ENCODE data around the gene HSPA12B. TPM values are rescaled to one million over a fixed set of nuclear protein-coding genes. Genes with fewer than 3 reads are reported as not detected.

The HSPA12B gene
- polyA plus RNA-seq, 1 of the 3 experiments (the other 2 are of a cell fraction): 0.46 TPM

- TF ChIP-seq, protein P1, sequence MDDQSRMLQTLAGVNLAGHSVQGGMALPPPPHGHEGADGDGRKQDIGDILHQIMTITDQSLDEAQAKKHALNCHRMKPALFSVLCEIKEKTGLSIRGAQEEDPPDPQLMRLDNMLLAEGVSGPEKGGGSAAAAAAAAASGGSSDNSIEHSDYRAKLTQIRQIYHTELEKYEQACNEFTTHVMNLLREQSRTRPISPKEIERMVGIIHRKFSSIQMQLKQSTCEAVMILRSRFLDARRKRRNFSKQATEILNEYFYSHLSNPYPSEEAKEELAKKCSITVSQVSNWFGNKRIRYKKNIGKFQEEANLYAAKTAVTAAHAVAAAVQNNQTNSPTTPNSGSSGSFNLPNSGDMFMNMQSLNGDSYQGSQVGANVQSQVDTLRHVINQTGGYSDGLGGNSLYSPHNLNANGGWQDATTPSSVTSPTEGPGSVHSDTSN (IDR thresholded peaks at IDR 0.05): no peak
Measured at GRCh38 chr20:3749689-3750531, 17.4 kb downstream of the HSPA12B start (continued).

GRCh38 chr20:3751305-3751674 lies 18.8 kb downstream of the HSPA12B start:
- WGBS (ENCODE audit: low lambda C conversion rate): 95% methylated on average over 31 of the region's 31 CpGs
- no peaks in the 10 kb centered on the region for H3K9me3 ChIP-seq
- no peaks in the 10 kb centered on the region for H3K9me2 ChIP-seq
- TF ChIP-seq YY1 (IDR thresholded peaks at IDR 0.05; ENCODE audit: low read depth) (no peak), NFIC (IDR thresholded peaks at IDR 0.05; ENCODE audit: borderline replicate concordance) (no peak)
- TF ChIP-seq, protein P2, sequence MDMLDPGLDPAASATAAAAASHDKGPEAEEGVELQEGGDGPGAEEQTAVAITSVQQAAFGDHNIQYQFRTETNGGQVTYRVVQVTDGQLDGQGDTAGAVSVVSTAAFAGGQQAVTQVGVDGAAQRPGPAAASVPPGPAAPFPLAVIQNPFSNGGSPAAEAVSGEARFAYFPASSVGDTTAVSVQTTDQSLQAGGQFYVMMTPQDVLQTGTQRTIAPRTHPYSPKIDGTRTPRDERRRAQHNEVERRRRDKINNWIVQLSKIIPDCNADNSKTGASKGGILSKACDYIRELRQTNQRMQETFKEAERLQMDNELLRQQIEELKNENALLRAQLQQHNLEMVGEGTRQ (IDR thresholded peaks at IDR 0.05; ENCODE audit: borderline replicate concordance, low read depth, low read length): no peak
- TF ChIP-seq, protein P3, sequence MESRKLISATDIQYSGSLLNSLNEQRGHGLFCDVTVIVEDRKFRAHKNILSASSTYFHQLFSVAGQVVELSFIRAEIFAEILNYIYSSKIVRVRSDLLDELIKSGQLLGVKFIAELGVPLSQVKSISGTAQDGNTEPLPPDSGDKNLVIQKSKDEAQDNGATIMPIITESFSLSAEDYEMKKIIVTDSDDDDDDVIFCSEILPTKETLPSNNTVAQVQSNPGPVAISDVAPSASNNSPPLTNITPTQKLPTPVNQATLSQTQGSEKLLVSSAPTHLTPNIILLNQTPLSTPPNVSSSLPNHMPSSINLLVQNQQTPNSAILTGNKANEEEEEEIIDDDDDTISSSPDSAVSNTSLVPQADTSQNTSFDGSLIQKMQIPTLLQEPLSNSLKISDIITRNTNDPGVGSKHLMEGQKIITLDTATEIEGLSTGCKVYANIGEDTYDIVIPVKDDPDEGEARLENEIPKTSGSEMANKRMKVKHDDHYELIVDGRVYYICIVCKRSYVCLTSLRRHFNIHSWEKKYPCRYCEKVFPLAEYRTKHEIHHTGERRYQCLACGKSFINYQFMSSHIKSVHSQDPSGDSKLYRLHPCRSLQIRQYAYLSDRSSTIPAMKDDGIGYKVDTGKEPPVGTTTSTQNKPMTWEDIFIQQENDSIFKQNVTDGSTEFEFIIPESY (IDR thresholded peaks at IDR 0.05; ENCODE audit: borderline replicate concordance, low read depth): no peak
- ChIA-PET CTCF (interaction anchor here (0.7 to 9.8 kb wide), 11 partner anchors 11 to 104 kb away, joined by 3 to 151 read pairs (median 9); partner anchors contain the start of genes ADISSP, AP5S1, GFRA4 and SPEF1), POLR2A (interaction anchor here (3.6 kb wide), 1 partner anchor 17 kb away, joined by 13 read pairs; the partner anchor contains the start of gene ADISSP)
- no peak for DNase-seq
- H3K4me2 ChIP-seq: no peak overlapping the region
- H3K79me2 ChIP-seq (ENCODE audit: insufficient read depth): no peaks in the 10 kb centered on the region
- H2AFZ ChIP-seq (ENCODE audit: low read depth): no peak overlapping the region
- H3K27me3 ChIP-seq (ENCODE audit: insufficient read depth): no peaks in the 10 kb centered on the region
- H3F3A ChIP-seq (replicated peaks; ENCODE audit: insufficient read depth): no peaks in the 10 kb centered on the region
- no peak overlapping the region for H3K9ac ChIP-seq
- no peak overlapping the region for H3K4me3 ChIP-seq (ENCODE audit: low read depth in 2 of 2, low read length in 1 of 2)
- peaks cover 0 to 7% of the 10 kb centered on the region in 2 experiments for H3K36me3 ChIP-seq (replicated peaks in 1 of 2; ENCODE audit: control insufficient read depth in 1 of 2, insufficient read depth in 2 of 2, low read length in 1 of 2)
- peaks cover 0 to 6% of the 10 kb centered on the region in 2 experiments; a peak in 1 of 4 replicates for H3K4me1 ChIP-seq (ENCODE audit: control insufficient read depth in 1 of 2, insufficient read depth in 2 of 2, low read depth in 1 of 2, low read length in 1 of 2)
- H4K20me1 ChIP-seq (ENCODE audit: insufficient read depth): no peaks in the 10 kb centered on the region
- no peak overlapping the region for H3K27ac ChIP-seq (ENCODE audit: low read depth in 2 of 2, low read length in 1 of 2)

DNA sequence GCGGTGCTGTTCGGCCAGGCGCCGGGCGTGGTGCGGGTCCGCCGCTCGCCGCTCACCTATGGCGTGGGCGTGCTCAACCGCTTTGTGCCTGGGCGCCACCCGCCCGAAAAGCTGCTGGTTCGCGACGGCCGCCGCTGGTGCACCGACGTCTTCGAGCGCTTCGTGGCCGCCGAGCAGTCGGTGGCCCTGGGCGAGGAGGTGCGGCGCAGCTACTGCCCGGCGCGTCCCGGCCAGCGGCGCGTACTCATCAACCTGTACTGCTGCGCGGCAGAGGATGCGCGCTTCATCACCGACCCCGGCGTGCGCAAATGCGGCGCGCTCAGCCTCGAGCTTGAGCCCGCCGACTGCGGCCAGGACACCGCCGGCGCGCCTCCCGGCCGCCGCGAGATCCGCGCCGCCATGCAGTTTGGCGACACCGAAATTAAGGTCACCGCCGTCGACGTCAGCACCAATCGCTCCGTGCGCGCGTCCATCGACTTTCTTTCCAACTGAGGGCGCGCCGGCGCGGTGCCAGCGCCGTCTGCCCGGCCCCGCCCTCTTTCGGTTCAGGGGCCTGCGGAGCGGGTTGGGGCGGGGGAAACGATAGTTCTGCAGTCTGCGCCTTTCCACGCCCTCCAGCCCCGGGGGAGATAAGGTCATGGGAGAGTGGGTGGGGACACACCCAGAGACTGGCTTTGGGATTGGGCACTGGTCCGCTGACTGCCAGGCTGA lies 19.3 kb downstream of the HSPA12B start:
- H3K4me2 ChIP-seq: no peak overlapping the region
- no peak overlapping the region for H2AFZ ChIP-seq (ENCODE audit: low read depth)
- no peak overlapping the region for H3K4me3 ChIP-seq (ENCODE audit: low read depth in 2 of 2, low read length in 1 of 2)

More for the DNA sequence above, 19.3 kb downstream of the HSPA12B start:
- H3K9me2 ChIP-seq: no peaks in the 10 kb centered on the region
- H3K36me3 ChIP-seq (replicated peaks in 1 of 2; ENCODE audit: control insufficient read depth in 1 of 2, insufficient read depth in 2 of 2, low read length in 1 of 2): peaks cover 4 to 10% of the 10 kb centered on the region in 2 experiments
- H3K79me2 ChIP-seq (ENCODE audit: insufficient read depth): no peaks in the 10 kb centered on the region
- no peak overlapping the region for H3K9ac ChIP-seq
- 90% methylated on average over 81 of the region's 95 CpGs for WGBS (ENCODE audit: low lambda C conversion rate)
- no peaks in the 10 kb centered on the region for H3K9me3 ChIP-seq
- H3K4me1 ChIP-seq (ENCODE audit: control insufficient read depth in 1 of 2, insufficient read depth in 2 of 2, low read depth in 1 of 2, low read length in 1 of 2): peaks cover 0 to 6% of the 10 kb centered on the region in 2 experiments; a peak in 1 of 4 replicates
- peak; percentile 56 for DNase-seq
- H3K27ac ChIP-seq (ENCODE audit: low read depth in 2 of 2, low read length in 1 of 2): no peak overlapping the region
- no peaks in the 10 kb centered on the region for H3F3A ChIP-seq (replicated peaks; ENCODE audit: insufficient read depth)
- CTCF ChIA-PET: interaction anchor here (0.7 to 9.8 kb wide), 13 partner anchors 11 to 103 kb away, joined by 3 to 151 read pairs (median 8); partner anchors contain the start of genes ADISSP, AP5S1, GFRA4 and SPEF1
- H3K27me3 ChIP-seq (ENCODE audit: insufficient read depth): no peaks in the 10 kb centered on the region
- H4K20me1 ChIP-seq (ENCODE audit: insufficient read depth): no peaks in the 10 kb centered on the region
- POLR2A ChIA-PET: interaction anchor here (3.6 kb wide), 1 partner anchor 16 kb away, joined by 13 read pairs; the partner anchor contains the start of gene ADISSP
- no peak for TF ChIP-seq TCF12 (IDR thresholded peaks at IDR 0.05)
- no peak for TF ChIP-seq REST (IDR thresholded peaks at IDR 0.05; ENCODE audit: low read depth, low read length)
- no peak for TF ChIP-seq TAF1 (IDR thresholded peaks at IDR 0.05; ENCODE audit: borderline replicate concordance, low read depth, low read length)
